HEK293 (cell line): Measurements from ENCODE around the gene EML3.
A peak's percentile ranks its signal among the peaks of the same experiment; 100 is the strongest.

Experiments
- GLI4 ChIP-seq: fragments of 450-650 bp; formaldehyde crosslinking; IDR thresholded peaks from 2 replicates; pipeline ENCODE4 v1.5.1; 2016; ENCODE audit warnings: missing biosample characterization, missing genetic modification characterization
- HOXC10 ChIP-seq: sonication (generic); formaldehyde crosslinking; IDR thresholded peaks from 2 replicates; pipeline ENCODE4 v1.8.1; 2023; ENCODE audit warnings: mild to moderate bottlenecking, missing genetic modification reagents
- IKZF3 ChIP-seq: fragments of 450-650 bp; IDR thresholded peaks from 2 replicates; pipeline ENCODE4 v1.5.0; 2018; ENCODE audit warnings: missing biosample characterization, mild to moderate bottlenecking, missing genetic modification characterization, moderate library complexity
- TCF7L2 ChIP-seq: IDR thresholded peaks from 2 replicates; pipeline ENCODE4 v1.6.1; 2011; ENCODE audit warnings: low read depth, mild to moderate bottlenecking, inconsistent platforms, low read length, moderate library complexity, borderline replicate concordance
- YY1 ChIP-seq: fragments of 450-650 bp; formaldehyde crosslinking; IDR thresholded peaks from 2 replicates; pipeline ENCODE4 v1.5.1; 2018; ENCODE audit warnings: missing biosample characterization, missing genetic modification characterization
- ZBTB8A ChIP-seq: fragments of 450-650 bp; formaldehyde crosslinking; IDR thresholded peaks from 2 replicates; pipeline ENCODE4 v1.5.1; 2016; ENCODE audit warnings: missing biosample characterization, missing genetic modification characterization
- ZNF132 ChIP-seq: fragments of 450-650 bp; formaldehyde crosslinking; IDR thresholded peaks from 2 replicates; pipeline ENCODE4 v1.5.1; 2017; ENCODE audit warnings: missing biosample characterization, missing genetic modification characterization, borderline replicate concordance
- ZNF133 ChIP-seq: fragments of 450-650 bp; formaldehyde crosslinking; IDR thresholded peaks from 2 replicates; pipeline ENCODE4 v1.5.1; 2016; ENCODE audit warnings: missing biosample characterization, missing genetic modification characterization
- ZNF335 ChIP-seq: fragments of 450-650 bp; formaldehyde crosslinking; conservative IDR thresholded peaks from 2 replicates; pipeline ENCODE4 v1.5.1; 2016; ENCODE audit warnings: missing biosample characterization, missing genetic modification characterization
- ZNF341 ChIP-seq: fragments of 450-650 bp; formaldehyde crosslinking; IDR thresholded peaks from 2 replicates; pipeline ENCODE4; 2016; ENCODE audit warnings: low read depth, missing biosample characterization, missing genetic modification characterization
- ZNF48 ChIP-seq: fragments of 450-650 bp; formaldehyde crosslinking; IDR thresholded peaks from 2 replicates; pipeline ENCODE4 v1.5.1; 2016; ENCODE audit warnings: missing biosample characterization, missing genetic modification characterization
- ZNF529 ChIP-seq: fragments of 450-650 bp; formaldehyde crosslinking; IDR thresholded peaks from 2 replicates; pipeline ENCODE4 v1.5.1; 2017; ENCODE audit warnings: missing genetic modification characterization, missing biosample characterization; ENCODE audit not compliant: insufficient replicate concordance
- ZNF600 ChIP-seq: fragments of 450-650 bp; formaldehyde crosslinking; IDR thresholded peaks from 2 replicates; pipeline ENCODE4 v1.5.1; 2016; ENCODE audit warnings: missing biosample characterization, missing genetic modification characterization
- ZNF623 ChIP-seq: fragments of 450-650 bp; formaldehyde crosslinking; IDR thresholded peaks from 2 replicates; pipeline ENCODE4 v1.5.1; 2016; ENCODE audit warnings: missing biosample characterization, missing genetic modification characterization
- ZNF629 ChIP-seq: fragments of 450-650 bp; formaldehyde crosslinking; IDR thresholded peaks from 2 replicates; pipeline ENCODE4 v1.5.1; 2017; ENCODE audit warnings: missing biosample characterization, missing genetic modification characterization
- ZNF76 ChIP-seq: fragments of 450-650 bp; formaldehyde crosslinking; IDR thresholded peaks from 2 replicates; pipeline ENCODE4; 2016; ENCODE audit warnings: low read depth, missing biosample characterization, missing genetic modification characterization, borderline replicate concordance
- ZNF768 ChIP-seq: fragments of 450-650 bp; formaldehyde crosslinking; IDR thresholded peaks from 2 replicates; pipeline ENCODE4 v1.5.1; 2018; ENCODE audit warnings: missing biosample characterization, mild to moderate bottlenecking, missing genetic modification characterization
- ZXDB ChIP-seq: fragments of 450-650 bp; formaldehyde crosslinking; IDR thresholded peaks from 2 replicates; pipeline ENCODE4 v1.5.1; 2016; ENCODE audit warnings: missing biosample characterization, missing genetic modification characterization
- TF ChIP-seq, protein P1 (sequence below): fragments of 450-650 bp; formaldehyde crosslinking; IDR thresholded peaks from 2 replicates; pipeline ENCODE4 v1.5.1; 2016; ENCODE audit warnings: missing biosample characterization, missing genetic modification characterization
- TF ChIP-seq, protein P2 (sequence below): fragments of 450-650 bp; formaldehyde crosslinking; IDR thresholded peaks from 2 replicates; pipeline ENCODE4 v1.5.1; 2016; ENCODE audit warnings: missing biosample characterization, missing genetic modification characterization
- TF ChIP-seq, protein P3 (sequence below): fragments of 450-650 bp; formaldehyde crosslinking; IDR thresholded peaks from 2 replicates; pipeline ENCODE4 v1.5.1; 2017; ENCODE audit warnings: missing biosample characterization, missing genetic modification characterization

Gene EML3

DNA sequence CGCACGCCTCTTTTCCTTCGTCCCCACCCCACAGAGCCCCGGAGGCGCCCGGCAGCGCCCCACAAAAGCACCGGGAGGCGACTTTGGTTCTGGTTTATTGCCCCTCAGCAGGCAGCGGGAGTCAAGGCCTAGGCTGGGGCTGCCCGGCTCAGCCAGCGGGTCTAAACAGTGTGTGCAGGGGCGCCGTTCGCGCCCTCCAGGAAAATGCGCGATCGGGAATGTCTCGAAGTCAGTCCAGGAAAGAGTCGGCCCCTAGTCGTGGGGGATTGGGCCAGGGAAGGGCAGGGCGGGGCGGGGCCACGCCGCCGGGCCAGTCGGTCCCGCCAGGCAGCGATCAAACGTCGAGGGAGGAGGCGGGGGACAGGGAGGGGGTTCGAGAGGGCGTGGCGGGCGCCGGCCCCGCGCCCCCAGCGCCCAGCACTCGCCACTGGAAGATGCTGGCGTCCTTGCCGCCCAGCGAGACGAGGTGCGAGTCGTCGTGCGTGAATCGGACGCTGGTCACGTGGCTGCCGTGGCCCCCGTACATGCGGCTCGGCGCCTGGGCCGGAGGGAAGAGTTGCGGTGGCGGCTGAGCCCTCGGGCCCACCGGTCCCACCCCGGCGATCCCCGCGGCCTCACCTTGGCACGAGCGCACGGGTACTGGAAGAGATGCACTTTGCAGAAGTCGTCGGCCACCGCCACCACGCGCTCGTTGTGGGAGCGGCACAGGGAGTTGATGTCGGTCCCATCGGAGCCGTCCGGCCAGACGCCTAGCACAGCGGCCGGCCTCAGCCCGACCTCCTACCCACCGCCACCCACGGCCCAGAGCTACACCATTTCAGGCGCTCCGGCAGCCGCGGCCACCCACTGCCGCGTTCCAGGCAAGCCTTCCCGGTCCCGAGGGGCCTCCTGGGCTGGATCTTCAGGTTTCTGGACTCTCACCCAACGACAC lies 10.2 kb downstream of the EML3 start (continued):
- TF ChIP-seq, protein P1, sequence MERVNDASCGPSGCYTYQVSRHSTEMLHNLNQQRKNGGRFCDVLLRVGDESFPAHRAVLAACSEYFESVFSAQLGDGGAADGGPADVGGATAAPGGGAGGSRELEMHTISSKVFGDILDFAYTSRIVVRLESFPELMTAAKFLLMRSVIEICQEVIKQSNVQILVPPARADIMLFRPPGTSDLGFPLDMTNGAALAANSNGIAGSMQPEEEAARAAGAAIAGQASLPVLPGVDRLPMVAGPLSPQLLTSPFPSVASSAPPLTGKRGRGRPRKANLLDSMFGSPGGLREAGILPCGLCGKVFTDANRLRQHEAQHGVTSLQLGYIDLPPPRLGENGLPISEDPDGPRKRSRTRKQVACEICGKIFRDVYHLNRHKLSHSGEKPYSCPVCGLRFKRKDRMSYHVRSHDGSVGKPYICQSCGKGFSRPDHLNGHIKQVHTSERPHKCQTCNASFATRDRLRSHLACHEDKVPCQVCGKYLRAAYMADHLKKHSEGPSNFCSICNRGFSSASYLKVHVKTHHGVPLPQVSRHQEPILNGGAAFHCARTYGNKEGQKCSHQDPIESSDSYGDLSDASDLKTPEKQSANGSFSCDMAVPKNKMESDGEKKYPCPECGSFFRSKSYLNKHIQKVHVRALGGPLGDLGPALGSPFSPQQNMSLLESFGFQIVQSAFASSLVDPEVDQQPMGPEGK (tag by site-specific recombination) = no peak
- TF ChIP-seq ZNF133 = no peak
- no peak for TF ChIP-seq ZNF76 (tag by site-specific recombination)
- TF ChIP-seq ZNF48 (tag by site-specific recombination) = no peak
- TF ChIP-seq ZNF335 (tag by site-specific recombination) = no peak
- TF ChIP-seq ZNF529 = no peak
- TF ChIP-seq ZXDB (tag by site-specific recombination) = peak; percentile 23; the same call in 1 of the 2 replicates
- no peak for TF ChIP-seq ZNF132
- TF ChIP-seq, protein P2, sequence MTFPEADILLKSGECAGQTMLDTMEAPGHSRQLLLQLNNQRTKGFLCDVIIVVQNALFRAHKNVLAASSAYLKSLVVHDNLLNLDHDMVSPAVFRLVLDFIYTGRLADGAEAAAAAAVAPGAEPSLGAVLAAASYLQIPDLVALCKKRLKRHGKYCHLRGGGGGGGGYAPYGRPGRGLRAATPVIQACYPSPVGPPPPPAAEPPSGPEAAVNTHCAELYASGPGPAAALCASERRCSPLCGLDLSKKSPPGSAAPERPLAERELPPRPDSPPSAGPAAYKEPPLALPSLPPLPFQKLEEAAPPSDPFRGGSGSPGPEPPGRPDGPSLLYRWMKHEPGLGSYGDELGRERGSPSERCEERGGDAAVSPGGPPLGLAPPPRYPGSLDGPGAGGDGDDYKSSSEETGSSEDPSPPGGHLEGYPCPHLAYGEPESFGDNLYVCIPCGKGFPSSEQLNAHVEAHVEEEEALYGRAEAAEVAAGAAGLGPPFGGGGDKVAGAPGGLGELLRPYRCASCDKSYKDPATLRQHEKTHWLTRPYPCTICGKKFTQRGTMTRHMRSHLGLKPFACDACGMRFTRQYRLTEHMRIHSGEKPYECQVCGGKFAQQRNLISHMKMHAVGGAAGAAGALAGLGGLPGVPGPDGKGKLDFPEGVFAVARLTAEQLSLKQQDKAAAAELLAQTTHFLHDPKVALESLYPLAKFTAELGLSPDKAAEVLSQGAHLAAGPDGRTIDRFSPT (tag by site-specific recombination) = no peak
- TF ChIP-seq, protein P3, sequence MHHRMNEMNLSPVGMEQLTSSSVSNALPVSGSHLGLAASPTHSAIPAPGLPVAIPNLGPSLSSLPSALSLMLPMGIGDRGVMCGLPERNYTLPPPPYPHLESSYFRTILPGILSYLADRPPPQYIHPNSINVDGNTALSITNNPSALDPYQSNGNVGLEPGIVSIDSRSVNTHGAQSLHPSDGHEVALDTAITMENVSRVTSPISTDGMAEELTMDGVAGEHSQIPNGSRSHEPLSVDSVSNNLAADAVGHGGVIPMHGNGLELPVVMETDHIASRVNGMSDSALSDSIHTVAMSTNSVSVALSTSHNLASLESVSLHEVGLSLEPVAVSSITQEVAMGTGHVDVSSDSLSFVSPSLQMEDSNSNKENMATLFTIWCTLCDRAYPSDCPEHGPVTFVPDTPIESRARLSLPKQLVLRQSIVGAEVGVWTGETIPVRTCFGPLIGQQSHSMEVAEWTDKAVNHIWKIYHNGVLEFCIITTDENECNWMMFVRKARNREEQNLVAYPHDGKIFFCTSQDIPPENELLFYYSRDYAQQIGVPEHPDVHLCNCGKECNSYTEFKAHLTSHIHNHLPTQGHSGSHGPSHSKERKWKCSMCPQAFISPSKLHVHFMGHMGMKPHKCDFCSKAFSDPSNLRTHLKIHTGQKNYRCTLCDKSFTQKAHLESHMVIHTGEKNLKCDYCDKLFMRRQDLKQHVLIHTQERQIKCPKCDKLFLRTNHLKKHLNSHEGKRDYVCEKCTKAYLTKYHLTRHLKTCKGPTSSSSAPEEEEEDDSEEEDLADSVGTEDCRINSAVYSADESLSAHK (tag by site-specific recombination) = no peak
- no peak for TF ChIP-seq ZNF341 (tag by site-specific recombination)
- no peak for TF ChIP-seq GLI4 (tag by site-specific recombination)
- TF ChIP-seq ZNF623 (tag by site-specific recombination) = no peak
- no peak for TF ChIP-seq ZNF768 (tag by site-specific recombination)
- TF ChIP-seq IKZF3 (tag by site-specific recombination) = no peak
- peak; percentile 95 for TF ChIP-seq ZBTB8A
- TF ChIP-seq TCF7L2 = no peak
- peak; percentile 31; the same call in 1 of the 2 replicates for TF ChIP-seq ZNF600 (tag by site-specific recombination)
- TF ChIP-seq YY1 (tag by site-specific recombination) = no peak
- TF ChIP-seq HOXC10 (CRISPR knock-in tag) = no peak
- no peak for TF ChIP-seq ZNF629 (tag by site-specific recombination)
